ENCODE data around the gene PREPL.
"Not testable (repeated sequence)": the region's sequence is repeated elsewhere in the genome, so short reads cannot be mapped to it uniquely, and the experiment has no call there.

DNA sequence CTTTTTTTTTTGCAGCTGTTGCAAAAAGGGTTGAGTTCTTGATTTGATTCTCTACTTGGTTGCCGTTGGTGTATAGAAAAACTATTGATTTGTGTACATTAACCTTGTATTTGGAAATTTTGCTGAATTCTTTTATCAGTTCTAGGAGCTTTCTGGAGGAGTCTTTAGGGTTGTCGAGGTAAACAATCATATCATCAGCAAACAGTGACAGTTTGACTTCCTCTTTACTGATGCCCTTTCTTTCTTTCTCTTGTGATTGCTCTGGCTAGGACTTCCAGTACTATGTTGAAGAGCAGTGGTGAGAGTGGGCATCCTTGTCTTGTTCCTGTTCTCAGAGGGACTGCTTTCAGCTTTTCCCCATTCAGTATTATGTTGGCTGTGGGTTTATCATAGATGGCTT, 23.9 kb upstream of the PREPL start:
- TF ChIP-seq FOXA1 (IDR thresholded peaks at IDR 0.05); SP1 (IDR thresholded peaks at IDR 0.05); FOXM1 (IDR thresholded peaks at IDR 0.05; ENCODE audit: borderline replicate concordance); LEF1 (IDR thresholded peaks at IDR 0.05; ENCODE audit: borderline replicate concordance); CTBP1 (IDR thresholded peaks at IDR 0.05; ENCODE audit: borderline replicate concordance); FOXK2 (IDR thresholded peaks at IDR 0.05); SUZ12 (IDR thresholded peaks at IDR 0.05); BHLHE40 (IDR thresholded peaks at IDR 0.05; ENCODE audit: borderline replicate concordance); ARNT (IDR thresholded peaks at IDR 0.05); NFRKB (IDR thresholded peaks at IDR 0.05): not testable (repeated sequence)

Data from HEK293T (cell line).